B cell (primary cell): ENCODE results near the gene FANCI. TPM values are rescaled to one million over a fixed set of nuclear protein-coding genes. Genes with fewer than 3 reads are reported as not detected.

ENCODE experiments used
- ATAC-seq: fragments of 200-7000 bp; cut with Tn5 transposase; one replicate; pipeline ENCODE4 v1.10.0; 2021; ENCODE audit warnings: low read depth, mild to moderate bottlenecking, moderate number of reproducible peaks, moderate library complexity
- CTCF ChIA-PET: fragments of 350-600 bp; sonication (Branson Sonifier 250); formaldehyde crosslinking; loops from one replicate; lab custom pipeline; 2021; ENCODE audit warnings: antibody characterized with exemption, inconsistent platforms; lab: Charles Lee
- POLR2A ChIA-PET: fragments of 350-600 bp; sonication (Branson Sonifier 250); formaldehyde crosslinking; loops from one replicate; lab custom pipeline; 2021; ENCODE audit warnings: antibody characterized with exemption; lab: Charles Lee
- DNase-seq: peaks from one replicate; pipeline ENCODE4 v3.0.0; 2013
- H2AFZ ChIP-seq: 2 replicates; pipeline ENCODE4 v1.6.1; 2012; ENCODE audit warnings: mild to moderate bottlenecking, low read depth, low read length; ENCODE audit not compliant: insufficient read depth, poor library complexity, severe bottlenecking
- H3K27ac ChIP-seq, 2 donors: 1 replicate in 1 of 2; 2 replicates in 1 of 2; pipeline ENCODE4 v1.5.1; 2012 to 2013; ENCODE audit warnings: low read length in 2 of 2, mild to moderate bottlenecking in 2 of 2, moderate library complexity in 1 of 2
- H3K27me3 ChIP-seq, 4 experiments: fragments of 200-600 bp in 1 of 4; sonication (generic) in 1 of 4; replicated peaks in 1 of 4; 1 replicate in 2 of 4; 2 replicates in 2 of 4; pipeline versions ENCODE4 v1.6.1 to v1.7.0; 2013 to 2016; ENCODE audit warnings: low read length in 3 of 4, mild to moderate bottlenecking in 2 of 4, mixed read lengths in 1 of 4, moderate library complexity in 1 of 4; ENCODE audit not compliant: insufficient read depth in 4 of 4, control insufficient read depth in 3 of 4; ENCODE audit errors: control extremely low read depth in 1 of 4
- H3K36me3 ChIP-seq, 2 experiments: replicated peaks in 1 of 2; 1 replicate in 1 of 2; 2 replicates in 1 of 2; pipeline versions ENCODE4 v1.6.1 to v1.7.1; 2013; ENCODE audit warnings: low read length in 1 of 2; ENCODE audit not compliant: insufficient read depth in 2 of 2, control insufficient read depth in 1 of 2; ENCODE audit errors: control extremely low read depth in 1 of 2, extremely low read depth in 1 of 2
- H3K4me1 ChIP-seq, 2 donors: fragments of 200-600 bp in 1 of 2; sonication (generic) in 1 of 2; 1 replicate in 1 of 2; 2 replicates in 1 of 2; pipeline versions ENCODE4 v1.5.1 to v1.6.1; 2013 to 2017; ENCODE audit warnings: low read length in 2 of 2; ENCODE audit not compliant: control insufficient read depth in 2 of 2, insufficient read depth in 2 of 2
- H3K4me2 ChIP-seq: replicated peaks from 2 replicates; pipeline ENCODE3; 2012; ENCODE audit warnings: mild to moderate bottlenecking, low read depth, low read length; ENCODE audit not compliant: poor library complexity, severe bottlenecking
- H3K4me3 ChIP-seq, 5 experiments: fragments of 200-600 bp in 1 of 5; sonication (generic) in 1 of 5; 1 replicate in 3 of 5; 2 replicates in 2 of 5; pipeline versions ENCODE4 v1.5.1 to v1.7.0; 2011 to 2016; ENCODE audit warnings: low read length in 4 of 5, mild to moderate bottlenecking in 4 of 5, low read depth in 2 of 5, control low read depth in 1 of 5, moderate library complexity in 1 of 5; ENCODE audit not compliant: insufficient read depth in 1 of 5; ENCODE audit errors: control extremely low read depth in 1 of 5, extremely low read depth in 1 of 5
- H3K79me2 ChIP-seq: fragments of 200-600 bp; sonication (generic); one replicate; pipeline ENCODE4 v1.6.0; 2016; ENCODE audit warnings: low read length; ENCODE audit not compliant: control insufficient read depth, insufficient read depth
- H3K9ac ChIP-seq: fragments of 200-600 bp; sonication (generic); 2 replicates; pipeline ENCODE4 v1.6.1; 2017; ENCODE audit warnings: mild to moderate bottlenecking, low read length, moderate library complexity
- H3K9me3 ChIP-seq, 3 donors: one replicate each; pipeline versions ENCODE4 v1.6.1 to v1.7.1; 2013; ENCODE audit warnings: low read length in 2 of 3; ENCODE audit not compliant: control insufficient read depth in 2 of 3, insufficient read depth in 1 of 3; ENCODE audit errors: control extremely low read depth in 1 of 3
- H4K20me1 ChIP-seq: 2 replicates; pipeline ENCODE4 v1.6.0; 2012; ENCODE audit warnings: mild to moderate bottlenecking, low read length; ENCODE audit not compliant: insufficient read depth, control insufficient read depth, poor library complexity, severe bottlenecking
- H3K27ac Mint-ChIP-seq: one replicate; pipeline ENCODE4 v1.8.0; 2021; ENCODE audit warnings: mixed read lengths
- H3K27me3 Mint-ChIP-seq: one replicate; pipeline ENCODE4 v1.8.0; 2021; ENCODE audit warnings: mixed read lengths
- H3K4me1 Mint-ChIP-seq: one replicate; pipeline ENCODE4 v1.8.0; 2021; ENCODE audit warnings: mixed read lengths
- H3K4me3 Mint-ChIP-seq: one replicate; pipeline ENCODE4 v1.8.0; 2021; ENCODE audit warnings: mixed read lengths
- H3K9me3 Mint-ChIP-seq: one replicate; pipeline ENCODE4 v1.8.0; 2022; ENCODE audit warnings: mixed read lengths; ENCODE audit not compliant: insufficient read depth
- EZH2 ChIP-seq: IDR thresholded peaks from 2 replicates; pipeline ENCODE4 v1.6.1; 2012; ENCODE audit warnings: borderline replicate concordance, low read depth, mild to moderate bottlenecking, moderate library complexity, low read length; ENCODE audit not compliant: insufficient read depth, poor library complexity, severe bottlenecking
- WGBS: methylation state at CpG from one replicate; pipeline ENCODE4 v1.1.5; 2013; ENCODE audit warnings: missing lambda C conversion rate; ENCODE audit not compliant: insufficient coverage; 5-methylcytosine and 5-hydroxymethylcytosine counted together
- intact Hi-C: fragments of 100-400 bp; cut with micrococcal nuclease; formaldehyde crosslinking; loops from one replicate; pipeline ENCODE4 v1.10.0; 2022
- polyA plus RNA-seq: library from polyadenylated mRNA; depleted of rRNA; stranded (reverse); fragments of >200 nt; gene quantifications from 2 replicates; pipeline ENCODE4 v1.2.3, GENCODE V29; 2012
- total RNA-seq, 2 donors: library from RNA; stranded (reverse); fragments of 120-200 nt in 1 of 2; gene quantifications; 1 replicate in 1 of 2; 2 replicates in 1 of 2; pipeline versions ENCODE4 v1.2.3 to v1.2.4, GENCODE V29; 2013 to 2022
- TF ChIP-seq, protein P1 (sequence below): fragments of 200-600 bp; IDR thresholded peaks from one replicate; pipeline ENCODE4 v1.8.0; 2022; ENCODE audit warnings: antibody characterized with exemption, mild to moderate bottlenecking

FANCI gene
- total and polyA plus RNA-seq, 2 donors (not counting 1 experiment from before 2014, with no cell fraction given), result 2.7 to 14.2 TPM

GRCh38 chr15:89194608-89195007, 49.2 kb upstream of the FANCI start:
- H3K4me3 ChIP-seq, result no peak overlapping the region
- Mint-ChIP-seq H3K4me1 (no peaks in the 10 kb centered on the region), H3K4me3 (no peak overlapping the region), H3K9me3 (no peaks in the 10 kb centered on the region), H3K27ac (no peak overlapping the region), H3K27me3 (no peaks in the 10 kb centered on the region)
- ChIA-PET POLR2A (no interaction called here), CTCF (interaction anchor here (0.7 to 5.7 kb wide), 4 partner anchors 8 to 19 kb away, joined by 5 to 38 read pairs (median 7); no protein-coding TSS in a partner anchor)
- H4K20me1 ChIP-seq, result no peaks in the 10 kb centered on the region
- H3K9me3 ChIP-seq, result no peaks in the 10 kb centered on the region
- no peak overlapping the region for H3K9ac ChIP-seq
- DNase-seq, result no peak
- WGBS, result no CpG with 5 or more reads among the region's 4 CpGs
- H3K4me2 ChIP-seq, result no peak overlapping the region
- no peak for ATAC-seq
- H3K36me3 ChIP-seq, result peaks cover 2 to 56% of the 10 kb centered on the region in 2 experiments
- no peak overlapping the region for H2AFZ ChIP-seq
- no peaks in the 10 kb centered on the region for H3K4me1 ChIP-seq
- H3K79me2 ChIP-seq, result no peaks in the 10 kb centered on the region
- TF ChIP-seq, protein P1, sequence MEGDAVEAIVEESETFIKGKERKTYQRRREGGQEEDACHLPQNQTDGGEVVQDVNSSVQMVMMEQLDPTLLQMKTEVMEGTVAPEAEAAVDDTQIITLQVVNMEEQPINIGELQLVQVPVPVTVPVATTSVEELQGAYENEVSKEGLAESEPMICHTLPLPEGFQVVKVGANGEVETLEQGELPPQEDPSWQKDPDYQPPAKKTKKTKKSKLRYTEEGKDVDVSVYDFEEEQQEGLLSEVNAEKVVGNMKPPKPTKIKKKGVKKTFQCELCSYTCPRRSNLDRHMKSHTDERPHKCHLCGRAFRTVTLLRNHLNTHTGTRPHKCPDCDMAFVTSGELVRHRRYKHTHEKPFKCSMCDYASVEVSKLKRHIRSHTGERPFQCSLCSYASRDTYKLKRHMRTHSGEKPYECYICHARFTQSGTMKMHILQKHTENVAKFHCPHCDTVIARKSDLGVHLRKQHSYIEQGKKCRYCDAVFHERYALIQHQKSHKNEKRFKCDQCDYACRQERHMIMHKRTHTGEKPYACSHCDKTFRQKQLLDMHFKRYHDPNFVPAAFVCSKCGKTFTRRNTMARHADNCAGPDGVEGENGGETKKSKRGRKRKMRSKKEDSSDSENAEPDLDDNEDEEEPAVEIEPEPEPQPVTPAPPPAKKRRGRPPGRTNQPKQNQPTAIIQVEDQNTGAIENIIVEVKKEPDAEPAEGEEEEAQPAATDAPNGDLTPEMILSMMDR, result no peak
- TF ChIP-seq EZH2, result no peak
- intact Hi-C loops, result no loop called here
- H3K27me3 ChIP-seq, result no peaks in the 10 kb centered on the region
- H3K27ac ChIP-seq, result no peak overlapping the region

DNA sequence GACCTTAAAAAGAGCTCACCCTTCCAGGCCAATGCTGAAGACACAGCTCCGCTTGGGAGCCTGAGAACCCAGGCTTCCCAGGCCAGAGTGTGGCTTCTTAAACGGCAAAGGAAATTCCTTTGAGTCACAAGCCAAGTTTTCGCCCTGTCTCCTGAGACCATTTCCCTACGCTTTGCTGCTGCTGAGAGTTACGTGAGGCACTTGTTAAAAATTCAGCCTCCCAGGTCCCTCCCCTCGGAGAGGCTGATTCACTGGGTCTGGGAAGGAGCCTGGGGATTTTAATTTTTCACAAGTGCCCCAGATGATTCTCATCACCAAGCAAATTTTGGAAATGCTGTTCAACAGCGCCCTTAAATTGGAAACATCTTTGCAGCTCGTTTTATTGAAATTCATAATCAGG, 47.9 kb upstream of the FANCI start:
- H3K4me1 ChIP-seq, result no peaks in the 10 kb centered on the region
- no peak overlapping the region for H2AFZ ChIP-seq
- H3K4me3 ChIP-seq, result no peak overlapping the region
- H3K36me3 ChIP-seq, result peaks cover 2 to 49% of the 10 kb centered on the region in 2 experiments
- ChIA-PET CTCF (interaction anchor here (2.2 to 5.7 kb wide), 2 partner anchors 11 to 18 kb away, joined by 8 to 38 read pairs; no protein-coding TSS in a partner anchor), POLR2A (no interaction called here)
- H3K27ac ChIP-seq, result no peak overlapping the region
- TF ChIP-seq, protein P1, result no peak
- TF ChIP-seq EZH2, result no peak
- Mint-ChIP-seq H3K4me1 (no peaks in the 10 kb centered on the region), H3K9me3 (no peaks in the 10 kb centered on the region), H3K27ac (no peak overlapping the region), H3K4me3 (no peak overlapping the region), H3K27me3 (no peaks in the 10 kb centered on the region)
- DNase-seq, result no peak
- no peaks in the 10 kb centered on the region for H3K79me2 ChIP-seq
- WGBS, result 92% methylated on average over 6 of the region's 8 CpGs
- ATAC-seq, result no peak
- H4K20me1 ChIP-seq, result no peaks in the 10 kb centered on the region
- no peaks in the 10 kb centered on the region for H3K27me3 ChIP-seq
- intact Hi-C loops, result no loop called here
- H3K9ac ChIP-seq, result no peak overlapping the region
- no peaks in the 10 kb centered on the region for H3K9me3 ChIP-seq
- no peak overlapping the region for H3K4me2 ChIP-seq
